GM21528 (cell line): Measurements from ENCODE around the gene ENKUR.

ENCODE experiments used
- ATAC-seq: cut with Tn5 transposase; IDR thresholded peaks from one replicate; pipeline ENCODE4 v1.9.1; 2021; ENCODE audit warnings: mild to moderate bottlenecking, moderate library complexity; ENCODE audit not compliant: unreplicated experiment, low FRiP score

Gene ENKUR

GRCh38 chr10:24951201-24952142, 64.5 kb downstream of the ENKUR start:
- no peak for ATAC-seq

GRCh38 chr10:24950439-24950838, 65.5 kb downstream of the ENKUR start:
- no peak for ATAC-seq

GRCh38 chr10:24949616-24950015, 66.3 kb downstream of the ENKUR start:
- no peak for ATAC-seq

- ATAC-seq, result no peak
Measured at GRCh38 chr10:24947304-24948097, 68.5 kb downstream of the ENKUR start.

- ATAC-seq, result no peak
Measured at GRCh38 chr10:24944512-24945255, 71.3 kb downstream of the ENKUR start.

GRCh38 chr10:24938525-24938924, 77.4 kb downstream of the ENKUR start:
- ATAC-seq, result no peak

- no peak for ATAC-seq
Measured at GRCh38 chr10:24938076-24938475, 77.9 kb downstream of the ENKUR start.

- ATAC-seq, result no peak
Measured at GRCh38 chr10:24935504-24936292, 80.3 kb downstream of the ENKUR start.
